ENCODE results near the gene CDC45.
"Not testable (repeated sequence)": the region's sequence is repeated elsewhere in the genome, so short reads cannot be mapped to it uniquely, and the experiment has no call there.

Gene CDC45

DNA sequence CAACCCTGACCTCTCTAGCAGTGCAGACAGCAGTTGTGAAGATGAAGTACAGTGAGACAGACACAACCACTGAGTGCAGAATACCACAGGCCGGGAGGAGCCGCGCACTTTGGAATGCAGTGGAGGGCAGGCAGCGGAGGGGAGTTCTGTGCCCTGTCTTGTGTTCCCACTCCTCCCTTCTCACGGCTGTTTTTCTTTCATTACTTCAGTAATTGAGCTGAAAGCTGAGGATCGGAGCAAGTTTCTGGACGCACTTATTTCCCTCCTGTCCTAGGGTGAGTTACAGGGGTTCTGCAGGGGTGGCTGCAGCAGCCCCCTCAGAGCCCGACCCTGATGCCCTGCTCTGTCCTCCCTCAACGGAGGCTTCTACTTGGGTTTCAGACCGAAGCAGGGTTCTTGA, 38.9 kb downstream of the CDC45 start:
- DNase-seq = no peak

DNA sequence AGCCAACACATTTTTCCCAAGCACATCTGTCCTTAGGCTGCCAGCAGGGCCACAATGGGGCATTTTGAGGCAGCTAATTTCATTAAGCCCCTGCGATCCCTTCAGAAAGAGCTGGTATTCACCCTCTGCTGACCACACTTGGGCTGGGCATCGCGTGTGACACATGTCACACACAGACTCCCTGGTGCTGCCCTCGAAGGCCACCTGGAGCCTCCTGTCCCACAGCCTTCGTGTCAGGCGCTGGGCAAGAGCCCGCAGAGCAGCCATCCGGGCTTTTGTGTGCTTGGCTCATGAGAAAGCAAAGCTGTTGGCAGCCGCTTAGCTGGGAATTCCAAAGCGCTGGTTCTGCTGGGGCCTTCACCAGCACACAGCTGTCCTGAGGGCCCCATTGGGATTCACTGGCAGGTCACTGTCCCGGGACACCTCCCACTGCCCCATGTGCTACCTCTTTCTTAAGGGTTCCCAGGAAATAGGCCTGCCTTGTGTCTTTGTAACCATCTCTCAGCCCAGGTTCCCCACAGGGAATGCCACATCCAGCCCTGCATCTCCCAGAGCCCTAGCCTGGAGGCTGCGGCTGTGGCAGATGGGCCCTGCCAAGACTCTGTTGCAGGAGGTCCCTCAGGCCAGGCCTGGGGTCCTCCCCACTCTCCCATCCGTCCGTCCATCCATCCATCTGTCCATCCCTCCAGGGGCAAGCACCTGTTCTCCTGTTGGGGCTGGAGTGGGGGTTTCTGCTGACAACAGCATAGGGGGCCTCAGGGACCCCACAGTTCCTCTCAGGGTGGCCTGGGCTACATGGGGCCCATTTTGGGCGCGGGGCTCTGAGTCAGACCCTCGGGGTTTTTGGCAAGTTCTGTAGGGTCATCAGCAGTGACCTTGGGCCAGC, 39.6 kb downstream of the CDC45 start:
- no peak for DNase-seq

DNA sequence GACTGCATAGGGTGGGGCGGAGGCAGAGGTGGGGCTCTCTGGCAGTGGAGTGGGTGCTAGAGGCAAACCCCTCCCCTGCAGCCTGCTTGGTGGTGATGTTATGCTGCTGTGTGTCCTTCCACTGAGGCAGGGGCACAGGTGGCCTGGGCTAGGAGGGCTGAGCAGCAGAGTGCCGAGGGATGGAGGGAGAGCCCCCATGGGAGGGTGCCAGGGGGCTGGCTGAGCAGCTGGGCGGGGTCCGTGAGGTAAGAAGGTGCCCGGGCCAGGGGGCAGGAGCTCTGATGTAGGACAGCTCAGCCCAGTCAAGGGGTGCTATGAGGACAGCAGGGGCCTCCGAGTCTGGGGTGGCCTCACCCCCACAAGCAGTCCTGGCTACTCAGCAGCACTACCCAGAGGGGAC, 40.3 kb downstream of the CDC45 start:
- DNase-seq = no peak

GRCh38 chr22:19520566-19521305, 41.0 kb downstream of the CDC45 start:
- DNase-seq = no peak

GRCh38 chr22:19522190-19522880, 42.6 kb downstream of the CDC45 start:
- DNase-seq = peak; percentile 66

GRCh38 chr22:19522881-19523239, 43.1 kb downstream of the CDC45 start:
- DNase-seq = peak; percentile 19

- peak; percentile 19 for DNase-seq
Measured at GRCh38 chr22:19523240-19524169, 43.8 kb downstream of the CDC45 start.

- DNase-seq = peak; percentile 31
Measured at GRCh38 chr22:19524170-19525115, 44.7 kb downstream of the CDC45 start, which contains the start of gene CLDN5. Gene CLDN5, minus strand, starts transcription at chr22:19524410. Its CDS starts 155 bp downstream, at chr22:19524255.

- DNase-seq = no peak
Measured at GRCh38 chr22:19525116-19525660, 45.5 kb downstream of the CDC45 start.

- no peak for DNase-seq
Measured at GRCh38 chr22:19525666-19526065, 45.9 kb downstream of the CDC45 start.

GRCh38 chr22:19526076-19526701, 46.5 kb downstream of the CDC45 start:
- no peak for DNase-seq

GRCh38 chr22:19526702-19527111, 47.0 kb downstream of the CDC45 start:
- no peak for DNase-seq

- no peak for DNase-seq
Measured at GRCh38 chr22:19527321-19527721, 47.6 kb downstream of the CDC45 start.

- no peak for DNase-seq
Measured at GRCh38 chr22:19527861-19528417, 48.2 kb downstream of the CDC45 start.

GRCh38 chr22:19529811-19530210, 50.1 kb downstream of the CDC45 start:
- no peak for DNase-seq

GRCh38 chr22:19530751-19531150, 51.0 kb downstream of the CDC45 start:
- DNase-seq = no peak

DNA sequence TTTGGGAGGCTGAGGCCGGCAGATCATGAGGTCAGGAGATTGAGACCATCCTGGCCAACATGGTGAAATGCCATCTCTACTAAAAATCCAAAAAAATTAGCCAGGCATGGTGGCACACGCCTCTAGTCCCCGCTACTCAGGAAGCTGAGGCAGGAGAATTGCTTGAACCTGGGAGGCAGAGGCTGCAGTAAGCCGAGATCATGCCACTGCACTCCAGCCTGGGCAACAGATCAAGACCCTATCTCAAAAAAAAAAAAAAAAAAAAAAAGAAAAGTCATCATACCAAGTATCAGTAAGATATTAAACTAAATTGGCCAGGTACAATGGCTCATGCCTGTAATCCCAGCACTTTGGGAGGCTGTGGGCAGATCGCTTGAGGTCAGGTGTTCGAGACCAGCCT, 51.6 kb downstream of the CDC45 start:
- DNase-seq = not testable (repeated sequence)

DNA sequence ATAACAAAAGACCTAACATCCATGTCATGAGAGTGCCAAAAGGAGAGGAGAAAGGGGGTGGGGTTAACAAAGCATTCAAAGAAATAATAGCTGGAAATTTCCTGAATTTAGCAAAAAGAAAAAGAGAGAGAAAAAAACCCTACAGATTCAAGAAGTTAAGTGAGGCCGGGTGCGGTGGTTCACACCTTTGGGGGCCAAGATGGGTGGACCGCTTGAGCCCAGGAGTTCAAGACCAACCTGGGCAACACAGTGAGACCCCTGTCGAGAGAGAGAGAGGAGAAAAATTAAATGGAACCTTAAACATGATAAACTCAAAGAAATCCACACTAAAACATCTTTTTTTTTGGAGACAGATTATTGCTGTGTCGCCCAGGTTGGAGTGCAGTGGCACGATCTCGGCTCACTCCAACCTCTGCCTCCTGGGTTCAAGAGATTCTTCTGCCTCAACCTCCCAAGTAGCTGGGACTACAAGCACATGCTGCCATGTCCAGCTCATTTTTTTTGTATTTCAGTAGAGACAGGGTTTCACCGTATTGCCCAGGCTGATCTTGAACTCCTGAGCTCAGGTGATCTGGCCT, 53.4 kb downstream of the CDC45 start:
- DNase-seq = no peak

DNA sequence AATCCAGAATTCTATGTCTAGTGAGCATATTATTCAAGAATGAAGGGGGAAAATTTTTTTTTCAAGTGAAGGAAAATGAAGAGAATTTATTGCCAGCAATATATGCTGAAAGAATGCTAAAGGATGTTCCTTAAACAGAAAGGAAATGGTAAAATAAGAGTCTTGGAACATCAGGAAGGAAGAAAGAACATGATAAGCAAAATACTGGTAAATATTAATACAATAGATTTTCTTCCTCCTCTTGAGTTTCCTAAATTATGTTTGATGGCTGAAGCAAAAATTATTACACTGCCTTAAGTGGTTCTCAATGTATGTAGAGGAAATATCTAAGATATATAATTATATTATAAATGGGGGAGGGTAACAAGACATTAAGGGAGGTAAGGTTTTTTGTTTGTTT, 54.1 kb downstream of the CDC45 start:
- DNase-seq = no peak

DNA sequence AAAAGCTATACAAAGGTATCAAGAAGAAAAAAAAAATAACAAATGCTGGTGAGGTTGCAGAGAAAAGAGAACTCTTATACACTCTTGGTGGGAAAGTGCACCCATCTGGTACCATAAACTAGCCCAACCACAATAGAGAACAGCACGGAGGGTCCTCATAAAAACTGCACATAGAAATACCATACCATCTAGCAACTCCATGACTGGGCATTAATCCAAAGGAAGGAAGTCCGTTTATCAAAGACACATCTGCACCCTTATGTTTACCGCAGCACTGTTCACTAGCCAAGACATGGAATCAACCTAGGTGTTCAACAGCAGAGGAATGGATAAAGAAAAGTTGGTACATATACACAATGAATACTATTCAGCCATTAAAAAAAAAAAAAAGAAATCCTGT, 55.3 kb downstream of the CDC45 start:
- DNase-seq = no peak

All from DMS79 treated with DMSO at 0.1 percent for 48 hours (cell line).